Measurements from ENCODE around the gene MINDY3.
"Not testable (repeated sequence)": the region's sequence is repeated elsewhere in the genome, so short reads cannot be mapped to it uniquely, and the experiment has no call there.

- TF ChIP-seq, protein P1, sequence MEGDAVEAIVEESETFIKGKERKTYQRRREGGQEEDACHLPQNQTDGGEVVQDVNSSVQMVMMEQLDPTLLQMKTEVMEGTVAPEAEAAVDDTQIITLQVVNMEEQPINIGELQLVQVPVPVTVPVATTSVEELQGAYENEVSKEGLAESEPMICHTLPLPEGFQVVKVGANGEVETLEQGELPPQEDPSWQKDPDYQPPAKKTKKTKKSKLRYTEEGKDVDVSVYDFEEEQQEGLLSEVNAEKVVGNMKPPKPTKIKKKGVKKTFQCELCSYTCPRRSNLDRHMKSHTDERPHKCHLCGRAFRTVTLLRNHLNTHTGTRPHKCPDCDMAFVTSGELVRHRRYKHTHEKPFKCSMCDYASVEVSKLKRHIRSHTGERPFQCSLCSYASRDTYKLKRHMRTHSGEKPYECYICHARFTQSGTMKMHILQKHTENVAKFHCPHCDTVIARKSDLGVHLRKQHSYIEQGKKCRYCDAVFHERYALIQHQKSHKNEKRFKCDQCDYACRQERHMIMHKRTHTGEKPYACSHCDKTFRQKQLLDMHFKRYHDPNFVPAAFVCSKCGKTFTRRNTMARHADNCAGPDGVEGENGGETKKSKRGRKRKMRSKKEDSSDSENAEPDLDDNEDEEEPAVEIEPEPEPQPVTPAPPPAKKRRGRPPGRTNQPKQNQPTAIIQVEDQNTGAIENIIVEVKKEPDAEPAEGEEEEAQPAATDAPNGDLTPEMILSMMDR (optimal IDR thresholded peaks at IDR 0.05 in 1 of 3, IDR thresholded peaks at IDR 0.05 in 1 of 3, conservative IDR thresholded peaks at IDR 0.05 in 1 of 3; ENCODE audit: extremely low read depth in 1 of 3, insufficient read depth in 2 of 3, low read length in 3 of 3) = not testable (repeated sequence)
- not testable (repeated sequence) for TF ChIP-seq EZH2 (IDR thresholded peaks at IDR 0.05; ENCODE audit: low read length)
Measured at GRCh38 chr10:15761224-15761623, 99.1 kb downstream of the MINDY3 start.

Measured in keratinocyte (primary cell).